Stimulated activated naive B cell treated with anti-CD40 and anti-IgM and Interleukin-4, amounts not matched to agents 10 μg/mL and 1 μg/mL and 100 μg/mL, for 72 hours (primary cell): ENCODE data around the gene MCOLN1.
A peak's percentile ranks its signal among the peaks of the same experiment; 100 is the strongest.

Experiments
- ATAC-seq, 2 donors: fragments of 150-1000 bp; cut with Tn5 transposase; replicated peaks; 2 replicates each; pipeline ENCODE4 v1.10.0; 2021; ENCODE audit warnings: moderate library complexity in 1 of 2
- DNase-seq: peaks from one replicate; pipeline ENCODE4 v3.0.0; 2021
- H3K27ac Mint-ChIP-seq: one replicate; pipeline ENCODE4 v1.8.0; 2022; ENCODE audit warnings: mild to moderate bottlenecking, mixed read lengths
- H3K27me3 Mint-ChIP-seq, 2 donors: one replicate each; pipeline ENCODE4 v1.8.0; 2022; ENCODE audit warnings: mixed read lengths in 2 of 2
- H3K36me3 Mint-ChIP-seq, 2 donors: one replicate each; pipeline ENCODE4 v1.8.0; 2022; ENCODE audit warnings: mixed read lengths in 2 of 2, mild to moderate bottlenecking in 1 of 2
- H3K4me1 Mint-ChIP-seq, 2 donors: one replicate each; pipeline ENCODE4 v1.8.0; 2022; ENCODE audit warnings: mixed read lengths in 2 of 2, mild to moderate bottlenecking in 1 of 2
- H3K4me3 Mint-ChIP-seq, 2 donors: one replicate each; pipeline ENCODE4 v1.8.0; 2022; ENCODE audit warnings: mild to moderate bottlenecking in 2 of 2, mixed read lengths in 2 of 2, moderate library complexity in 1 of 2
- H3K9me3 Mint-ChIP-seq, 2 donors: one replicate each; pipeline ENCODE4 v1.8.0; 2022; ENCODE audit warnings: mixed read lengths in 2 of 2, mild to moderate bottlenecking in 1 of 2

Gene MCOLN1

GRCh38 chr19:7550987-7551761, 28.8 kb downstream of the MCOLN1 start:
- Mint-ChIP-seq H3K9me3 (peaks cover 0 to 4% of the 10 kb centered on the region in 2 donors), H3K4me1 (peaks cover 10 to 12% of the 10 kb centered on the region in 2 donors), H3K27ac (no peak overlapping the region), H3K36me3 (peaks cover 35 to 46% of the 10 kb centered on the region in 2 donors), H3K27me3 (no peaks in the 10 kb centered on the region), H3K4me3 (peak overlapping the region; percentile 18 to 35)
- DNase-seq (no peak), ATAC-seq (peak; percentile 76 to 82)

DNA sequence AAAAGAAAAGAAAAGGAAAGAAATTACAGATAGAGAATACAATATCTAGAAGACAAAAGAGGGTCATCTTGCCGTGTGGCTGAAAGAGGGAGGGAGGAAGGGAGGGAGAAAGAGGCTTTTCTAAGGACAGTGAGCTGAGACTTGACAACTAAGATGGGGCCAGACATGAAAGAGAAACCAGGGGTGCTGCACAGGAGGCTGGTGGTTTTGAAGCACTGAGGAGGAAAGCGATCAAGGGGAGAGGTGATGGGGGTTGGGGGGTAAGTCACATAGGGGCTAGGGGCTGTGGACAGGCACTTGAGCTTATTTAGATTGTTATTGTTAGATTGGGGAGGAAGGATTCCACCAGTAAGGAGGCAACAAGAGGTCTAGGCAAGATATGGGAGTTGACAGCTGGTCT, 30.4 kb downstream of the MCOLN1 start:
- Mint-ChIP-seq H3K4me1 (peaks cover 8 to 10% of the 10 kb centered on the region in 2 donors), H3K27me3 (no peaks in the 10 kb centered on the region), H3K27ac (no peak overlapping the region), H3K9me3 (peaks cover 0 to 4% of the 10 kb centered on the region in 2 donors), H3K36me3 (peaks cover 48 to 54% of the 10 kb centered on the region in 2 donors), H3K4me3 (no peak overlapping the region)
- DNase-seq (no peak), ATAC-seq (no peak)

- Mint-ChIP-seq H3K4me3 (no peak overlapping the region), H3K27me3 (no peaks in the 10 kb centered on the region), H3K36me3 (peaks cover 60 to 66% of the 10 kb centered on the region in 2 donors), H3K27ac (no peak overlapping the region), H3K4me1 (peaks cover 8 to 10% of the 10 kb centered on the region in 2 donors), H3K9me3 (peaks cover 0 to 4% of the 10 kb centered on the region in 2 donors)
- DNase-seq (no peak), ATAC-seq (no peak)
These were observed 32.1 kb downstream of the MCOLN1 start for GRCh38 chr19:7554565-7554964.

GRCh38 chr19:7554990-7555864, 32.8 kb downstream of the MCOLN1 start:
- H3K36me3 Mint-ChIP-seq, result peaks cover 59 to 64% of the 10 kb centered on the region in 2 donors
- ATAC-seq, result peak; percentile 36 to 46
- H3K4me3 Mint-ChIP-seq, result no peak overlapping the region

GRCh38 chr19:7556696-7557315, 34.4 kb downstream of the MCOLN1 start:
- H3K4me3 Mint-ChIP-seq, result no peak overlapping the region
- H3K27ac Mint-ChIP-seq, result no peak overlapping the region
- H3K4me1 Mint-ChIP-seq, result peaks cover 0 to 5% of the 10 kb centered on the region in 2 donors
- H3K36me3 Mint-ChIP-seq, result peaks cover 61 to 65% of the 10 kb centered on the region in 2 donors
- H3K27me3 Mint-ChIP-seq, result no peaks in the 10 kb centered on the region
- ATAC-seq (no peak), DNase-seq (no peak)
- H3K9me3 Mint-ChIP-seq, result peaks cover 0 to 3% of the 10 kb centered on the region in 2 donors

More at GRCh38 chr19:7554990-7555864, 32.8 kb downstream of the MCOLN1 start:
- Mint-ChIP-seq H3K9me3 (peaks cover 0 to 5% of the 10 kb centered on the region in 2 donors), H3K4me1 (peaks cover 8 to 10% of the 10 kb centered on the region in 2 donors), H3K27ac (no peak overlapping the region), H3K27me3 (no peaks in the 10 kb centered on the region)
- no peak for DNase-seq

DNA sequence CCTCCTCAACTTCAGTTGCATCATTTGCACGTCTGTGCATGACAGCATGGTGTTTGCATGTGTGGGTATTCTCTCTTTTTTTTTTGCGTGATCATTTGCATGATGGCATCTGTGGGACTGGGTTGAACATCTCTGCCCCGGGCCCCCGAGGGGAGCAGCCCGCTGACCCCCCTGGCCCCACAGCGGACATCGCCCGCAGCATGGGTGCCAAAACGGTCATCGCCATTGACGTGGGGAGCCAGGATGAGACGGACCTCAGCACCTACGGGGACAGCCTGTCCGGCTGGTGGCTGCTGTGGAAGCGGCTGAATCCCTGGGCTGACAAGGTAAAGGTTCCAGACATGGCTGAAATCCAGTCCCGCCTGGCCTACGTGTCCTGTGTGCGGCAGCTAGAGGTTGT, 36.2 kb downstream of the MCOLN1 start:
- ATAC-seq, result no peak
- H3K9me3 Mint-ChIP-seq, result peaks cover 0 to 3% of the 10 kb centered on the region in 2 donors
- no peaks in the 10 kb centered on the region for H3K27me3 Mint-ChIP-seq
- peaks cover 0 to 3% of the 10 kb centered on the region in 2 donors for H3K4me1 Mint-ChIP-seq
- H3K27ac Mint-ChIP-seq, result no peak overlapping the region
- H3K4me3 Mint-ChIP-seq, result no peak overlapping the region
- H3K36me3 Mint-ChIP-seq, result peaks cover 59 to 64% of the 10 kb centered on the region in 2 donors
- DNase-seq, result no peak

GRCh38 chr19:7559102-7559501, 36.7 kb downstream of the MCOLN1 start:
- no peak for ATAC-seq
- H3K27ac Mint-ChIP-seq, result no peak overlapping the region
- no peaks in the 10 kb centered on the region for H3K27me3 Mint-ChIP-seq
- no peak for DNase-seq
- peaks cover 0 to 3% of the 10 kb centered on the region in 2 donors for H3K9me3 Mint-ChIP-seq
- H3K36me3 Mint-ChIP-seq, result peaks cover 59 to 63% of the 10 kb centered on the region in 2 donors
- peaks cover 0 to 3% of the 10 kb centered on the region in 2 donors for H3K4me1 Mint-ChIP-seq
- H3K4me3 Mint-ChIP-seq, result no peak overlapping the region

DNA sequence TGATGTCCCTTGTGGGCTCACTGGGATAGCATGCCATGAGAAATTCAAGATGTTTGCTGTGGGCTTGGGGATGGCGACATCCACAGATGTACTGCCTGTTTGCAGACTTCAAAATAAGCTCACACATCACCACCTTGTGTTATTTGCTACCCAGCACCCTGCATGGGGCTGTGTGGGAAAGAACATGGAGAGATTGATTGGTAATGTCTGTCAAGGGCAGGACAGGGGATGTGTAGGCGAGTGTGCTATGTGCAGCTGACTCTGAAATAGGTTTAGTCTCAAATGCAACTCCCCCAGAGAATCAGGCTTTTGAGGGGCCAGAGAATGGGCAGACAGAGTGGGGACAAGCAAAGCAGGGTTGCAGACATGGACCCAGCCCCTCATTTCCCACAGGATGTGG, 37.8 kb downstream of the MCOLN1 start:
- Mint-ChIP-seq H3K36me3 (peaks cover 52 to 54% of the 10 kb centered on the region in 2 donors), H3K27me3 (no peaks in the 10 kb centered on the region), H3K4me1 (peaks cover 0 to 3% of the 10 kb centered on the region in 2 donors), H3K4me3 (no peak overlapping the region), H3K9me3 (peaks cover 0 to 3% of the 10 kb centered on the region in 2 donors), H3K27ac (no peak overlapping the region)
- ATAC-seq (no peak), DNase-seq (no peak)

DNA sequence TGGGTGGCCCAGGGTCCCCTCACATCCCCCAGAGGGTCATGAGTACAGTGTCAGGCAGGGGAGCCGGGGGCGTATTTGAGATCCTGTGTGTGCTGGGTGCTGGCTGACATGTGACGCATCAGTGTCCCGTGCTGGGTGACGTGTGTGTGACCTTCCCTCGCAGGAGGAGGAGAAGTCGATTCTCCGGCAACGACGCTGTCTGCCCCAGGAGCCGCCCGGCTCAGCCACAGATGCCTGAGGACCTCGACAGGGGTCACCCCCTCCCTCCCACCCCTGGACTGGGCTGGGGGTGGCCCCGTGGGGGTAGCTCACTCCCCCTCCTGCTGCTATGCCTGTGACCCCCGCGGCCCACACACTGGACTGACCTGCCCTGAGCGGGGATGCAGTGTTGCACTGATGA, 38.9 kb downstream of the MCOLN1 start:
- H3K9me3 Mint-ChIP-seq, result peaks cover 0 to 3% of the 10 kb centered on the region in 2 donors
- H3K27me3 Mint-ChIP-seq, result no peaks in the 10 kb centered on the region
- no peak overlapping the region for H3K4me3 Mint-ChIP-seq
- no peak overlapping the region for H3K27ac Mint-ChIP-seq
- ATAC-seq, result no peak
- H3K4me1 Mint-ChIP-seq, result peaks cover 0 to 3% of the 10 kb centered on the region in 2 donors
- peaks cover 48% of the 10 kb centered on the region in 2 donors for H3K36me3 Mint-ChIP-seq
- DNase-seq, result no peak

DNA sequence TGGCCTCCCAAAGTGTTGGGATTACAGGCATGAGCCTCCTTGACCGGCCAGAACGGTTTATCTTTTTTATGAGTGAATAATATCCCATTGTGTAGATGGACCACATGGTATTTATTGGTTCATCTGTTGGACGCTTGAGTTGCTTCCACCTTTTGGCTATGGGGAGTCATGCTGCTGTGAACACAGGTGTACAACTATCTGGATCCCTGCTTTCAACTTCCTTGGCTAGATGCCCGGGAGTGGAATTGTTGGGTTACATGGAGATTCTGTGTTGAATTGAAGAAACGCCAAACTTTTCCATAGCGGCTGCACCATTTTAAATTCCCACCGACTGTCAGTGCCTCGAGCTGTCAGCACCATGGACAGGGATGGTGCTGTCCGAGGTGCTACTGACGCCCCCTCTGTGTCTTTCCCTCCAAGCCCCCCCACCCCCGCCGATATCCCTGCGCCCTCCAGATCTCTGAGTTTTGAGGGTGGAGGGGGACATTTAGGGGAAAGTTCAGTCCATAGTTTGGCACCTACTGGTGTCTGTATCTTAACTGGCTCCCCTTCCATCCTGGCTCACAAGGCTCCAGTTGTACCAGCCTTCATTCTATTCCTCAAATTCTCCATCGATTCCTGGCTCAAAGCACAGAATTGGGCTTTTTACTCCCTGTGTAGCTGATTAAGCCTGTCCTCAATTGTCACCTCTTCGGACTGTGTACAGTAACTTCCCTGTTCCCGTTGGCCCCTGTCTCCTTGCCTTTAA, 40.4 kb downstream of the MCOLN1 start:
- Mint-ChIP-seq H3K36me3 (peaks cover 36 to 37% of the 10 kb centered on the region in 2 donors), H3K27ac (peak overlapping the region; percentile 75)
- DNase-seq, result no peak

DNA sequence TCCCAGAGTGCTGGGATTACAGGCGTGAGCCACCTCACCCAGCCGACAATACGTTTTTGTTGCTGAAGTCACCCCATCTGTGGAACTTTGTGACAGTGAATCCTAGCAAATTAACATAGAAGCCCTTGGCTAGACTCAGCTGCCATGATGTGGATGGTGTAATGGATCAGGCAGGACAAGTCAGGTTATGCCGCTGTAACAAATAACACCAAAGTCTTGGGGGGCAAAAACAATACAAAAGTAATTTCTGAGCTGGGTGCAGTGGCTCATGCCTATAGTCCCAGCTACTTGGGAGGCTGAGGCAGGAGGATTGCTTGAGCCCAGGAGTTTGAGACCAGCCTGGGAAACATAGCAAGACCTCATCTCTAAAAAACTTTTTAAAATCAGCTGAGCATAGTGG, 42.4 kb downstream of the MCOLN1 start:
- no peak overlapping the region for H3K27ac Mint-ChIP-seq
- H3K4me3 Mint-ChIP-seq, result no peak overlapping the region
- H3K36me3 Mint-ChIP-seq, result peaks cover 20 to 25% of the 10 kb centered on the region in 2 donors
- DNase-seq, result no peak
- peaks cover 0 to 3% of the 10 kb centered on the region in 2 donors for H3K9me3 Mint-ChIP-seq
- H3K27me3 Mint-ChIP-seq, result no peaks in the 10 kb centered on the region
- peaks cover 3 to 4% of the 10 kb centered on the region in 2 donors for H3K4me1 Mint-ChIP-seq
- ATAC-seq, result no peak

More for the DNA sequence above, 40.4 kb downstream of the MCOLN1 start:
- Mint-ChIP-seq H3K27me3 (no peaks in the 10 kb centered on the region), H3K4me3 (no peak overlapping the region), H3K9me3 (peaks cover 0 to 3% of the 10 kb centered on the region in 2 donors), H3K4me1 (peaks cover 0 to 3% of the 10 kb centered on the region in 2 donors)
- ATAC-seq, result no peak

GRCh38 chr19:7565332-7565731, 42.9 kb downstream of the MCOLN1 start:
- Mint-ChIP-seq H3K9me3 (peaks cover 0 to under 1% of the 10 kb centered on the region in 2 donors), H3K36me3 (peaks cover 17 to 21% of the 10 kb centered on the region in 2 donors), H3K27ac (no peak overlapping the region), H3K4me1 (peaks cover 3 to 4% of the 10 kb centered on the region in 2 donors), H3K27me3 (no peaks in the 10 kb centered on the region), H3K4me3 (no peak overlapping the region)
- ATAC-seq (no peak), DNase-seq (no peak)

GRCh38 chr19:7570761-7571160, 48.3 kb downstream of the MCOLN1 start:
- ATAC-seq, result no peak
- no peak for DNase-seq
- Mint-ChIP-seq H3K4me1 (peaks cover 2 to 4% of the 10 kb centered on the region in 2 donors), H3K27me3 (no peaks in the 10 kb centered on the region), H3K27ac (no peak overlapping the region), H3K36me3 (no peaks in the 10 kb centered on the region), H3K4me3 (no peak overlapping the region), H3K9me3 (no peaks in the 10 kb centered on the region)
